ENCODE results near the gene LTB4R. TPM values are rescaled to one million over a fixed set of nuclear protein-coding genes. Genes with fewer than 3 reads are reported as not detected.

Gene LTB4R
- total RNA-seq, 1 donor from 2014 or later = 5.3 TPM

- no peak for TF ChIP-seq CTCF (conservative IDR thresholded peaks at IDR 0.05)
- Mint-ChIP-seq H3K36me3 (ENCODE audit: low read depth) (peaks cover 2% of the 10 kb centered on the region), H3K27me3 (ENCODE audit: low read depth) (no peaks in the 10 kb centered on the region), H3K9me3 (no peaks in the 10 kb centered on the region), H3K27ac (ENCODE audit: unreplicated experiment) (no peak overlapping the region), H3K4me1 (peaks cover 6% of the 10 kb centered on the region), H3K4me3 (peak overlapping the region; percentile 39)
- DNase-seq (ENCODE audit: low read depth, low spot score) = no peak
Measured at GRCh38 chr14:24266344-24267244, 44.7 kb upstream of the LTB4R start.

- Mint-ChIP-seq H3K27me3 (ENCODE audit: low read depth) (no peaks in the 10 kb centered on the region), H3K36me3 (ENCODE audit: low read depth) (peaks cover 2% of the 10 kb centered on the region), H3K4me3 (peak overlapping the region; percentile 39), H3K27ac (ENCODE audit: unreplicated experiment) (no peak overlapping the region), H3K9me3 (no peaks in the 10 kb centered on the region), H3K4me1 (peaks cover 15% of the 10 kb centered on the region)
- no peak for DNase-seq (ENCODE audit: low read depth, low spot score)
- TF ChIP-seq CTCF (conservative IDR thresholded peaks at IDR 0.05) = no peak
Measured at GRCh38 chr14:24267516-24267915, 43.8 kb upstream of the LTB4R start.

GRCh38 chr14:24268225-24268624, 43.1 kb upstream of the LTB4R start:
- H3K36me3 Mint-ChIP-seq (ENCODE audit: low read depth) = peaks cover 2% of the 10 kb centered on the region
- H3K4me3 Mint-ChIP-seq = no peak overlapping the region
- H3K27ac Mint-ChIP-seq (ENCODE audit: unreplicated experiment) = no peak overlapping the region
- H3K9me3 Mint-ChIP-seq = no peaks in the 10 kb centered on the region
- TF ChIP-seq CTCF (conservative IDR thresholded peaks at IDR 0.05) = no peak
- H3K4me1 Mint-ChIP-seq = peaks cover 18% of the 10 kb centered on the region
- H3K27me3 Mint-ChIP-seq (ENCODE audit: low read depth) = no peaks in the 10 kb centered on the region
- no peak for DNase-seq (ENCODE audit: low read depth, low spot score)

GRCh38 chr14:24269368-24269767, 41.9 kb upstream of the LTB4R start:
- no peak overlapping the region for H3K27ac Mint-ChIP-seq (ENCODE audit: unreplicated experiment)
- no peak for TF ChIP-seq CTCF (conservative IDR thresholded peaks at IDR 0.05)
- no peaks in the 10 kb centered on the region for H3K27me3 Mint-ChIP-seq (ENCODE audit: low read depth)
- peaks cover 2% of the 10 kb centered on the region for H3K36me3 Mint-ChIP-seq (ENCODE audit: low read depth)
- no peak for DNase-seq (ENCODE audit: low read depth, low spot score)
- H3K9me3 Mint-ChIP-seq = no peaks in the 10 kb centered on the region
- H3K4me1 Mint-ChIP-seq = peaks cover 18% of the 10 kb centered on the region
- peak overlapping the region; percentile 35 for H3K4me3 Mint-ChIP-seq

GRCh38 chr14:24269910-24270536, 41.3 kb upstream of the LTB4R start:
- no peaks in the 10 kb centered on the region for H3K9me3 Mint-ChIP-seq
- no peak for DNase-seq (ENCODE audit: low read depth, low spot score)
- peak overlapping the region; percentile 92 for H3K4me3 Mint-ChIP-seq
- H3K4me1 Mint-ChIP-seq = peaks cover 18% of the 10 kb centered on the region
- H3K27me3 Mint-ChIP-seq (ENCODE audit: low read depth) = no peaks in the 10 kb centered on the region
- TF ChIP-seq CTCF (conservative IDR thresholded peaks at IDR 0.05) = no peak
- H3K36me3 Mint-ChIP-seq (ENCODE audit: low read depth) = peaks cover 2% of the 10 kb centered on the region
- no peak overlapping the region for H3K27ac Mint-ChIP-seq (ENCODE audit: unreplicated experiment)
